Fibroblast of lung (primary cell): ENCODE measurements around the gene MAPK13.

Experiments used
- EZH2 ChIP-seq: IDR thresholded peaks from 2 replicates; pipeline ENCODE4 v1.5.1; 2012; ENCODE audit warnings: low read length, control low read depth, mild to moderate bottlenecking; ENCODE audit errors: missing control alignments
- TF ChIP-seq, protein P1 (sequence below), 2 donors: IDR thresholded peaks in 1 of 2; conservative IDR thresholded peaks in 1 of 2; 1 replicate in 1 of 2; 2 replicates in 1 of 2; pipeline ENCODE4 v1.5.1; 2011 to 2012; ENCODE audit warnings: low read length in 2 of 2, control low read depth in 1 of 2, inconsistent platforms in 1 of 2, low read depth in 1 of 2, mild to moderate bottlenecking in 1 of 2

DNA sequence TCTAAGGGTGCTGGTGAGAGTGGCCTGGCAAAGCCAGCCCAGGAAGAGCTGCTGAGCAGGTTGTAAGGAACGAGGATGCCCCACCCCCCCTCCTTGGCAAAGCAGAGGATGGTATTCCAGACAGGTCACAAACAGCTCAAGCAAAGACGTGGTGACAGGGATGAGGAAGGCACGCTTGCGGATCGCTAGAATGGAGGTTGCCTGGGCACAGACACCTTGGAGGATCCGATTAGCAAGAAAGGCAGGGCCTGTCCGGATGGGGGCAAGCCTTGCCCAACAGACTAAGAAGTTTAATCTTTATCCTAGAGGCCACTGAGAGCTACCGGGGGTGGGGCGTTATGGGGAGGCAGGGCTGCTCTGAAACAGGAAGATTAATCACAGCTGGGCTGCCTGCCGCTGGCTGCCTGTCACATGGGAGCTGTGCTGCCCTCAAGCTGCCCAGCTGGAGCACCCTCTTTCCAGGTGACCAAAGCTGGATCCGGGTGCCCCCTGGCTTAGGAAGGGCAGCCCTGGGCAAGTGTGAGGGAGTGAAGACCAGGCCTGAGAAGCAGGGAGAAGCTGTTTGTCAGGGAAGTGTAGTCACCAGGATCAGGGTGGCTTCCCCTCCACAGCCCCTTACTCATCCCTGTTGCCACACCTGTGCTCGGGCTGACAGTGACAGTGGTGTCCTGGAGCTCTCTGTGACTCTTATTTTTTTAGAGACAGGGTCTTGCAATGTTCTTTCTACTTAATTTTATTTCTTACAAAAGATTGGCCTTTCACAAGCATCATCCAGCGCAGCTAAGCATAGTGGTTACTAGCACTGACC is 9.1 kb upstream of the MAPK13 start:
- TF ChIP-seq, protein P1, sequence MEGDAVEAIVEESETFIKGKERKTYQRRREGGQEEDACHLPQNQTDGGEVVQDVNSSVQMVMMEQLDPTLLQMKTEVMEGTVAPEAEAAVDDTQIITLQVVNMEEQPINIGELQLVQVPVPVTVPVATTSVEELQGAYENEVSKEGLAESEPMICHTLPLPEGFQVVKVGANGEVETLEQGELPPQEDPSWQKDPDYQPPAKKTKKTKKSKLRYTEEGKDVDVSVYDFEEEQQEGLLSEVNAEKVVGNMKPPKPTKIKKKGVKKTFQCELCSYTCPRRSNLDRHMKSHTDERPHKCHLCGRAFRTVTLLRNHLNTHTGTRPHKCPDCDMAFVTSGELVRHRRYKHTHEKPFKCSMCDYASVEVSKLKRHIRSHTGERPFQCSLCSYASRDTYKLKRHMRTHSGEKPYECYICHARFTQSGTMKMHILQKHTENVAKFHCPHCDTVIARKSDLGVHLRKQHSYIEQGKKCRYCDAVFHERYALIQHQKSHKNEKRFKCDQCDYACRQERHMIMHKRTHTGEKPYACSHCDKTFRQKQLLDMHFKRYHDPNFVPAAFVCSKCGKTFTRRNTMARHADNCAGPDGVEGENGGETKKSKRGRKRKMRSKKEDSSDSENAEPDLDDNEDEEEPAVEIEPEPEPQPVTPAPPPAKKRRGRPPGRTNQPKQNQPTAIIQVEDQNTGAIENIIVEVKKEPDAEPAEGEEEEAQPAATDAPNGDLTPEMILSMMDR (conservative IDR thresholded peaks at IDR 0.05 in 1 of 2, IDR thresholded peaks at IDR 0.05 in 1 of 2; ENCODE audit: low read depth in 1 of 2, low read length in 2 of 2): no peak
- TF ChIP-seq EZH2: no peak
